ENCODE measurements around the gene PAPPA.

DNA sequence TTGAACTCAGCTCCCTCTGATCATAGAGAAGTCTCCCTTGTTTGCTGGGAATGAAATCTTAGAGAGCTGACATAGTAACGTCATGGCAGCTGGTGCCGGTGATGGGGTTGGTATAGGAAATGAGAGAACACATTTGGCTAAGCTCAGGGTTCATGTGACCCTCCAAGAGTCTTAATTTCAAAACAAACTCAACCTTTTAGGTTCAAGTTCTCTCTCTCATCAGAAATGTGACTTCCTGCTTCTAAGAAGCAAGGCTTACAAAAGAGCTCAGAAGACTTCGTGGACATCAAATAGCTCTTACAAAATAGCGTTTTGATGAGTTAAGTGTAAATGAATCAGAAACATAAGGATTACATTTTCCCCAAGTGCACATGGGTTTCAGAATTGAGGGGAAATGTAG is 97.3 kb downstream of the PAPPA start:
- TF ChIP-seq, protein P1, sequence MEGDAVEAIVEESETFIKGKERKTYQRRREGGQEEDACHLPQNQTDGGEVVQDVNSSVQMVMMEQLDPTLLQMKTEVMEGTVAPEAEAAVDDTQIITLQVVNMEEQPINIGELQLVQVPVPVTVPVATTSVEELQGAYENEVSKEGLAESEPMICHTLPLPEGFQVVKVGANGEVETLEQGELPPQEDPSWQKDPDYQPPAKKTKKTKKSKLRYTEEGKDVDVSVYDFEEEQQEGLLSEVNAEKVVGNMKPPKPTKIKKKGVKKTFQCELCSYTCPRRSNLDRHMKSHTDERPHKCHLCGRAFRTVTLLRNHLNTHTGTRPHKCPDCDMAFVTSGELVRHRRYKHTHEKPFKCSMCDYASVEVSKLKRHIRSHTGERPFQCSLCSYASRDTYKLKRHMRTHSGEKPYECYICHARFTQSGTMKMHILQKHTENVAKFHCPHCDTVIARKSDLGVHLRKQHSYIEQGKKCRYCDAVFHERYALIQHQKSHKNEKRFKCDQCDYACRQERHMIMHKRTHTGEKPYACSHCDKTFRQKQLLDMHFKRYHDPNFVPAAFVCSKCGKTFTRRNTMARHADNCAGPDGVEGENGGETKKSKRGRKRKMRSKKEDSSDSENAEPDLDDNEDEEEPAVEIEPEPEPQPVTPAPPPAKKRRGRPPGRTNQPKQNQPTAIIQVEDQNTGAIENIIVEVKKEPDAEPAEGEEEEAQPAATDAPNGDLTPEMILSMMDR (IDR thresholded peaks at IDR 0.05), result no peak
- TF ChIP-seq POLR2AphosphoS5 (IDR thresholded peaks at IDR 0.05), result no peak

Data from esophagus muscularis mucosa (tissue), 3 donors.